HL-60 (cell line): Measurements from ENCODE around the gene HCRTR1.

Experiments
- DNase-seq, 2 experiments: peaks; one replicate each; pipeline ENCODE4 v3.0.0-alpha.2; 2010 to 2020; ENCODE audit warnings: low read depth in 1 of 2, low spot score in 1 of 2
- H3K27ac ChIP-seq: fragments of 250-450 bp; sonication (Bioruptor Pico); replicated peaks from 2 replicates; pipeline ENCODE4 v1.5.1; 2020; ENCODE audit warnings: mild to moderate bottlenecking, moderate library complexity
- H3K27me3 ChIP-seq: fragments of 250-450 bp; sonication (Bioruptor Pico); 2 replicates; pipeline ENCODE4 v1.5.1; 2021; ENCODE audit warnings: mild to moderate bottlenecking, moderate library complexity; ENCODE audit not compliant: insufficient read depth, poor library complexity, severe bottlenecking
- H3K4me3 ChIP-seq: replicated peaks from 2 replicates; pipeline ENCODE4 v1.5.1; 2011; ENCODE audit warnings: mild to moderate bottlenecking, control low read depth, low read length; ENCODE audit not compliant: insufficient read depth
- CTCF ChIP-seq: IDR thresholded peaks from one replicate; pipeline ENCODE4 v1.5.1; 2011; ENCODE audit warnings: low read length, control low read depth, inconsistent platforms; ENCODE audit not compliant: insufficient read depth
- GABPA ChIP-seq: IDR thresholded peaks from 2 replicates; pipeline ENCODE4 v1.6.1; 2012; ENCODE audit warnings: low read depth
- POLR2AphosphoS5 ChIP-seq: IDR thresholded peaks from 2 replicates; pipeline ENCODE4 v1.6.1; 2012; ENCODE audit warnings: low read depth
- REST ChIP-seq: IDR thresholded peaks from 2 replicates; pipeline ENCODE4 v1.6.1; 2012; ENCODE audit warnings: low read depth; ENCODE audit not compliant: insufficient replicate concordance
- SPI1 ChIP-seq: IDR thresholded peaks from 2 replicates; pipeline ENCODE4 v1.6.1; 2012; ENCODE audit warnings: low read depth, mild to moderate bottlenecking, borderline replicate concordance

HCRTR1 gene

GRCh38 chr1:31571340-31572295 lies 45.9 kb upstream of the HCRTR1 start:
- Histone ChIP-seq H3K4me3 (no peak overlapping the region), H3K27ac (no peak overlapping the region), H3K27me3 (no peaks in the 10 kb centered on the region)
- TF ChIP-seq POLR2AphosphoS5, result 0 out of 2 replicates have a peak, but pooled peaks have one; percentile 32
- TF ChIP-seq REST, result no peak
- peak; percentile 62; the same call in 1 of the 2 replicates for TF ChIP-seq SPI1
- peak in 1 of 2 experiments; percentile 59 for DNase-seq

GRCh38 chr1:31572323-31573104 lies 45.0 kb upstream of the HCRTR1 start:
- TF ChIP-seq CTCF, result no peak
- TF ChIP-seq SPI1, result no peak
- TF ChIP-seq POLR2AphosphoS5, result no peak
- no peak for TF ChIP-seq REST
- TF ChIP-seq GABPA, result no peak
- DNase-seq, result no peak
- H3K27me3 ChIP-seq, result no peaks in the 10 kb centered on the region
- no peak overlapping the region for H3K27ac ChIP-seq
- no peak overlapping the region for H3K4me3 ChIP-seq

- H3K4me3 ChIP-seq, result no peak overlapping the region
- TF ChIP-seq SPI1 (no peak), POLR2AphosphoS5 (no peak), CTCF (no peak), REST (no peak), GABPA (no peak)
- H3K27me3 ChIP-seq, result no peaks in the 10 kb centered on the region
- no peak for DNase-seq
- no peak overlapping the region for H3K27ac ChIP-seq
Observed at GRCh38 chr1:31573261-31573660, 44.2 kb upstream of the HCRTR1 start.
